ENCODE data around the gene RAPGEF6.
A peak's percentile ranks its signal among the peaks of the same experiment; 100 is the strongest.
"Not testable (repeated sequence)": the region's sequence is repeated elsewhere in the genome, so short reads cannot be mapped to it uniquely, and the experiment has no call there.

RAPGEF6 gene

GRCh38 chr5:131644370-131644769, 9.3 kb upstream of the RAPGEF6 start:
- no peak for DNase-seq (ENCODE audit: low read depth in 2 of 2)

GRCh38 chr5:131641494-131641893, 6.5 kb upstream of the RAPGEF6 start:
- no peak for DNase-seq (ENCODE audit: low read depth in 2 of 2)

GRCh38 chr5:131640043-131640856, 5.2 kb upstream of the RAPGEF6 start:
- peak; percentile 32 to 49 for DNase-seq (ENCODE audit: low read depth in 2 of 2)

GRCh38 chr5:131639148-131639547, 4.1 kb upstream of the RAPGEF6 start:
- no peak for DNase-seq (ENCODE audit: low read depth in 2 of 2)

- no peak for DNase-seq (ENCODE audit: low read depth in 2 of 2)
These were observed 2.7 kb upstream of the RAPGEF6 start for GRCh38 chr5:131637694-131638093.

GRCh38 chr5:131635684-131636572, 899 bp upstream of the RAPGEF6 start:
- peak; percentile 13 to 14 for DNase-seq (ENCODE audit: low read depth in 2 of 2)

GRCh38 chr5:131634666-131634995, 398 bp downstream of the RAPGEF6 start:
- peak; percentile 47 to 55 for DNase-seq (ENCODE audit: low read depth in 2 of 2)

- DNase-seq (ENCODE audit: low read depth in 2 of 2) = no peak
These were observed 791 bp downstream of the RAPGEF6 start for GRCh38 chr5:131634238-131634637.

GRCh38 chr5:131633830-131634229, 1.2 kb downstream of the RAPGEF6 start:
- no peak for DNase-seq (ENCODE audit: low read depth in 2 of 2)

- DNase-seq (ENCODE audit: low read depth in 2 of 2) = no peak
These were observed 4.1 kb downstream of the RAPGEF6 start for GRCh38 chr5:131630963-131631350.

GRCh38 chr5:131630208-131630962, 4.6 kb downstream of the RAPGEF6 start:
- DNase-seq (ENCODE audit: low read depth in 2 of 2) = no peak

GRCh38 chr5:131628990-131629389, 6.0 kb downstream of the RAPGEF6 start:
- DNase-seq (ENCODE audit: low read depth in 2 of 2) = no peak

- DNase-seq (ENCODE audit: low read depth in 2 of 2) = no peak
These were observed 7.7 kb downstream of the RAPGEF6 start for GRCh38 chr5:131627207-131627865.

- no peak for DNase-seq (ENCODE audit: low read depth in 2 of 2)
These were observed 12.4 kb downstream of the RAPGEF6 start for GRCh38 chr5:131622633-131623032.

GRCh38 chr5:131621164-131621563, 13.9 kb downstream of the RAPGEF6 start:
- not testable (repeated sequence) for DNase-seq (ENCODE audit: low read depth in 2 of 2)

GRCh38 chr5:131619102-131619501, 15.9 kb downstream of the RAPGEF6 start:
- no peak for DNase-seq (ENCODE audit: low read depth in 2 of 2)

GRCh38 chr5:131617140-131617822, 17.7 kb downstream of the RAPGEF6 start:
- DNase-seq (ENCODE audit: low read depth in 2 of 2) = no peak

GRCh38 chr5:131615957-131616356, 19.1 kb downstream of the RAPGEF6 start:
- DNase-seq (ENCODE audit: low read depth in 2 of 2) = no peak

GRCh38 chr5:131613423-131613822, 21.6 kb downstream of the RAPGEF6 start:
- no peak for DNase-seq (ENCODE audit: low read depth in 2 of 2)

- no peak for DNase-seq (ENCODE audit: low read depth in 2 of 2)
These were observed 24.0 kb downstream of the RAPGEF6 start for GRCh38 chr5:131611064-131611381.

Measured in stimulated activated CD4-positive, alpha-beta T cell treated with anti-CD3 and anti-CD28 coated beads, Interleukin-4, amount 100 ng/mL, for 48 hours (primary cell).